ENCODE data around the gene PNLIPRP3. TPM values are rescaled to one million over a fixed set of nuclear protein-coding genes. Genes with fewer than 3 reads are reported as not detected.
A peak's percentile ranks its signal among the peaks of the same experiment; 100 is the strongest.

PNLIPRP3 gene
- total RNA-seq, 1 donor from 2014 or later, result not detected

DNA sequence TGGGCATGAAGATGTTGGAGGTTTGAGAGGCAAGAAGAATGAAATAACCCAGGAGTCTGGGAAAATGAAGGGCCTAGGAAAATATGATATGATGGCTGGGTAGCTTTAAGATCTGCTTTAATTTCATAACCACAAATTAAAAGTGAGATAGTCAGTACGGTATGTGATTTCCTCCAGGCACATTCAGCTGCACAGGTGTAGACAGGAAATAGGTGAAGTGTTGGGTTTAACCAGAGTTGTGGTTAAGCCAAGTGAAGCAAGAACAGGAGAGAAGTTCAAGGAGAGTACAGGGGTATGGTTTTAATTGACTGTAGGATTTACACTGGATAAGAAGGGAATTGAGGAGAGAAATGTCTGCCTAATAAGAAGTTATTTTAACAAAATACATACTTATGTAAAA, 2.6 kb downstream of the PNLIPRP3 start:
- no peak for DNase-seq (ENCODE audit: low spot score)
- no peak overlapping the region for H3K27ac Mint-ChIP-seq (ENCODE audit: unreplicated experiment)
- H3K9me3 Mint-ChIP-seq (ENCODE audit: low read depth), result no peaks in the 10 kb centered on the region
- H3K4me1 Mint-ChIP-seq (ENCODE audit: low read depth), result no peaks in the 10 kb centered on the region
- no peaks in the 10 kb centered on the region for H3K36me3 Mint-ChIP-seq (ENCODE audit: low read depth)
- peaks cover 4% of the 10 kb centered on the region for H3K27me3 Mint-ChIP-seq (ENCODE audit: low read depth)
- H3K4me3 Mint-ChIP-seq (ENCODE audit: unreplicated experiment), result no peak overlapping the region
- TF ChIP-seq CTCF (IDR thresholded peaks at IDR 0.05), result no peak

DNA sequence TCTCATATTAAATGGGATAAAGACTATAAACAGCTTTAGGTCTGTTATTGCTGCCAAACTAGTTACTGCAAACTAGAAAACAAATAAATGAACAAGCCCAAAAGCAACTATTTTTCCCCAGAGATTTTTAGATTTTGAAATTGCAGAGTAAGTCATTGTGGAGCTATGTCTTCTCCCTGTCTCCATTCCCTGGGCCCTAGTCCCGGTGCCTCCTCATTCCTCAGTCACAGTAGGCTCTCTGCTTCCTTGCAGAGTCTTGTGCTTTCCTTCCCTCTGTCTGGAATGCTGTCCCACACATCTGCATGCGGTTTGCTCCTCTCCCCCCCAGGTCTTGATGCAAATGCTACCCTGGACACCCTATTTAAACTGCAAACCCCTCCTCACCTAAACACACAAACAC, 4.0 kb downstream of the PNLIPRP3 start:
- H3K9me3 Mint-ChIP-seq (ENCODE audit: low read depth), result no peaks in the 10 kb centered on the region
- no peak overlapping the region for H3K27ac Mint-ChIP-seq (ENCODE audit: unreplicated experiment)
- no peaks in the 10 kb centered on the region for H3K36me3 Mint-ChIP-seq (ENCODE audit: low read depth)
- peaks cover 3% of the 10 kb centered on the region for H3K27me3 Mint-ChIP-seq (ENCODE audit: low read depth)
- no peak overlapping the region for H3K4me3 Mint-ChIP-seq (ENCODE audit: unreplicated experiment)
- DNase-seq (ENCODE audit: low spot score), result no peak
- no peak for TF ChIP-seq CTCF (IDR thresholded peaks at IDR 0.05)
- no peaks in the 10 kb centered on the region for H3K4me1 Mint-ChIP-seq (ENCODE audit: low read depth)

DNA sequence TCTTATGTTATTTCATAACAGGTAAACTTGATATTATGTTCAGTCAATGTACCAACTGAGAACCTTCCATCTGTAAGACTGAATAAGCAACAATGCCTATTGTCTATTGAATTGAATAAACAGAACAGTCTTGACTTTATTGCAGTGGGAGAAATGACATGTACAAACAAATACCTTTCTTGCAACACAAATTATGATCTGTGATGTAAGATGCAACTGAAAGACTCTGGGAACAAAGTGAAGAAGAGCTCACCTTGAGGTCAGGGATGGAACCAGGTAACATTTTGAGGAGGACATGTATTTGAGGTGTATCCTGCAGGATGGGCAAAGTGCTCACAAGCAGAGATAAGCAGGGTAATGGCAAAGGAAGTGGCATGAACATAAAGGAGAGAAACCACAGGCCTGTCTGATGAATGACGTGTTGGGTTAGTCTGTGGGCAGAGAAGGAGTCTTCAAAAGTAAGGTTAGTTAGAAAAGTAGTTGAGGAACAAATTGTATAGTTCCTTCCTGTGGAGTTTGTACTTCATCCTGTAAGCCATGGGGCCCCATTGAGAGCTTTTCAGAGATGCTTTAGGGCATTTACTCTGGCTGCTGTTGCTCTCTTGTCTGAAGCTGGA, 9.5 kb downstream of the PNLIPRP3 start:
- H3K27ac Mint-ChIP-seq (ENCODE audit: unreplicated experiment), result no peak overlapping the region
- no peak for DNase-seq (ENCODE audit: low spot score)
- H3K4me1 Mint-ChIP-seq (ENCODE audit: low read depth), result no peaks in the 10 kb centered on the region
- TF ChIP-seq CTCF (IDR thresholded peaks at IDR 0.05), result no peak
- H3K9me3 Mint-ChIP-seq (ENCODE audit: low read depth), result no peaks in the 10 kb centered on the region
- no peaks in the 10 kb centered on the region for H3K36me3 Mint-ChIP-seq (ENCODE audit: low read depth)
- H3K4me3 Mint-ChIP-seq (ENCODE audit: unreplicated experiment), result no peak overlapping the region
- peaks cover 5% of the 10 kb centered on the region for H3K27me3 Mint-ChIP-seq (ENCODE audit: low read depth)

DNA sequence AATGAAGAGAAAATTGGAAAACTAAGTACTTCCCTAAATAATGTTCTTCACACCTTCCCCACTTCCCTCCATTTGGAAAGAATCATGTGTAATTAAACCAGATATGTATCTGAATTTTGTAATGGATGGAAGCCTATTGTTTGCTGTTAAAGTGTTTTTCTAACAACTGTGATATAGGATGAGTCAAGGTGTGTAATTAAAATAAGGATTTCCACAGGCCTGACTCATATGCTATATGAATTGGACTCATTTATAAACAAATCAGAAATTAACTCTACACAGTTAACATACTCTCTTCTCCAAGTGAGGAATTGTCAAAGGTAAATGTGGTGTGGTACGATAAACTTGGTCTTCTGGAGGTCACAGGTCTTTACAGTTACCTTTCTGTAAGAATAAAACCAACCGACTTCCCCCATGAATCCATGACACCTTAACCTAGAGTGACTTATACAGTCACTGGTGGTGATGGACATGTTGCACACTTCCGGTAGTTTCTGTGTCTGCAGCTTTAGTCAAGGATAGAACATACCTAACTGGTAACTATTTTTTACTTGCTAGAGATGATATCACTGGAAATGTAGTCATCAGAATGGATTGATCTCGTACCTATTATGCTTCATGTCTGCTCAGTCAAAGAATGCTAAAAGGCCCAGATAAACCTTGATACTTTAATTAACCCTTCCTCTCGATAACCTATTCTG, 12.8 kb downstream of the PNLIPRP3 start:
- no peaks in the 10 kb centered on the region for H3K4me1 Mint-ChIP-seq (ENCODE audit: low read depth)
- no peak overlapping the region for H3K4me3 Mint-ChIP-seq (ENCODE audit: unreplicated experiment)
- H3K27me3 Mint-ChIP-seq (ENCODE audit: low read depth), result peaks cover 2% of the 10 kb centered on the region
- H3K9me3 Mint-ChIP-seq (ENCODE audit: low read depth), result no peaks in the 10 kb centered on the region
- no peaks in the 10 kb centered on the region for H3K36me3 Mint-ChIP-seq (ENCODE audit: low read depth)
- no peak for TF ChIP-seq CTCF (IDR thresholded peaks at IDR 0.05)
- H3K27ac Mint-ChIP-seq (ENCODE audit: unreplicated experiment), result no peak overlapping the region
- no peak for DNase-seq (ENCODE audit: low spot score)

DNA sequence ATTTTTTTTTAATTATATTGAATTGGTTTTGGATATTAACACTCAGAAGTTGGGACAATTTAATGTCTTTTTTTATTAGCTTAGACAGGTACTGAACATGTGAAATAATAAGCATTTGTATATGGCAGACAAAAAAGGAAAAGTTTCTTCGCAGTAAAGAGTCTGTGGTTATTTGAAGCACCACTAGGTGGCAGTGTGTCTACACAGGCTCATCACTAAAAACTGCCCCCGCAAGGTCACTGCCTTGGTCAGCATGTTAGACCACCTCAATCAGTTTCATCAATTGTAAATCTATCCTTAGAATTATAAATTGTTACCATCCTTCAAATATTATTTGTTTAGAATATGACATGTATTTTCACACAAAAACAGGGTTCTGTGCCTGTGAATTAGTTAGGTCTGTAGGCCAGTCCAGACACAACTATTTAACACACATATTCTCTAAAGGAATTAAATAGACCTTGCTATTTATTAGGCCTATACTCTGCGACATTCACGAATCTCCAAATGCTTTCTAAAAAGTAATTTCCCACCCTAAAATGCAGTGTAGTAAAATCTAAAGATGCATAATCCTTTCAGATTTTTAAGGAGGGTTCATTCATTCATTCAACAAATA, 17.0 kb downstream of the PNLIPRP3 start:
- Mint-ChIP-seq H3K9me3 (ENCODE audit: low read depth) (no peaks in the 10 kb centered on the region), H3K27me3 (ENCODE audit: low read depth) (peaks cover 4% of the 10 kb centered on the region), H3K27ac (ENCODE audit: unreplicated experiment) (no peak overlapping the region), H3K4me3 (ENCODE audit: unreplicated experiment) (no peak overlapping the region), H3K4me1 (ENCODE audit: low read depth) (no peaks in the 10 kb centered on the region), H3K36me3 (ENCODE audit: low read depth) (no peaks in the 10 kb centered on the region)
- DNase-seq (ENCODE audit: low spot score), result no peak
- TF ChIP-seq CTCF (IDR thresholded peaks at IDR 0.05), result peak; percentile 91

All from chondrocyte (in vitro differentiated cells).